GM19023 (cell line): ENCODE measurements around the gene TSPAN31.
"Not testable (repeated sequence)": the region's sequence is repeated elsewhere in the genome, so short reads cannot be mapped to it uniquely, and the experiment has no call there.

ENCODE experiments used
- ATAC-seq: cut with Tn5 transposase; IDR thresholded peaks from one replicate; pipeline ENCODE4 v1.9.1; 2021; ENCODE audit warnings: mild to moderate bottlenecking, moderate library complexity; ENCODE audit not compliant: unreplicated experiment

Gene TSPAN31

DNA sequence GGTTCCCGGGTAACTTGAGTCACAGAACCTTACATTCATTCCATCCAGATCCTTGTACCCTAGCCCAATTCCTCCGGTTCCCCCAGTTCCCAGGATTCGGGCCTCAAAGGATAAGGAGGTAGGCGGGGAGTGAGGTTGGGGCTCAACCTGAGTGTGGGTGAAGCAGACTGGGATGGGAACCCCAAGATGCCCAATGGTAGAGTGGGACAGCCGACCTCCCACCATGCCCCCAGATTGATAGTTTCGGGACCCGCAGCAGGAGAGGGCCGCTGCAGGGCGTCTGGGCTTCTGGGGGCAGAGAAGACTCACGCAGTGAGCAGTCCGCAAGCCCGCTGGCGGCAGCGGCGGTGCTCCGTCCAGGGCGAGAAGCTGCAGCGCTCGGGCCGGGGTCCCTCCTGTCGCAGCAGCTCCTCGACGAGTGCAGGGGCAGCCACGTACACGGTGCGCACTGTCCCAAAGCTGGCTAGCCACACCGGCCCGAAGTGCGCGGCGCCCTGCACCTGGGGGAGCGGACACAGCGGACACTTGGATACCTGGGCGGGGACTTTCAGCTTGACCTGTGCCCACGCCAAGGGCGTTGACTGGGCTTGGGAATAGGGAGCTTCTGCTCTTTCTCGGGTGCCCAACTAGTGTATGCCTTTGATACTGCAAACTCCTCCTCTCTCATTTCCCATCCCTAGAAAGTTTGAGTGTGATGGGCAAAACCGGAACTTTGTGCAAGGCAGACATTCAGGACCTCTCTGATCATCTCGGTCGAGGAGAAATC is 21.0 kb downstream of the TSPAN31 start:
- no peak for ATAC-seq

DNA sequence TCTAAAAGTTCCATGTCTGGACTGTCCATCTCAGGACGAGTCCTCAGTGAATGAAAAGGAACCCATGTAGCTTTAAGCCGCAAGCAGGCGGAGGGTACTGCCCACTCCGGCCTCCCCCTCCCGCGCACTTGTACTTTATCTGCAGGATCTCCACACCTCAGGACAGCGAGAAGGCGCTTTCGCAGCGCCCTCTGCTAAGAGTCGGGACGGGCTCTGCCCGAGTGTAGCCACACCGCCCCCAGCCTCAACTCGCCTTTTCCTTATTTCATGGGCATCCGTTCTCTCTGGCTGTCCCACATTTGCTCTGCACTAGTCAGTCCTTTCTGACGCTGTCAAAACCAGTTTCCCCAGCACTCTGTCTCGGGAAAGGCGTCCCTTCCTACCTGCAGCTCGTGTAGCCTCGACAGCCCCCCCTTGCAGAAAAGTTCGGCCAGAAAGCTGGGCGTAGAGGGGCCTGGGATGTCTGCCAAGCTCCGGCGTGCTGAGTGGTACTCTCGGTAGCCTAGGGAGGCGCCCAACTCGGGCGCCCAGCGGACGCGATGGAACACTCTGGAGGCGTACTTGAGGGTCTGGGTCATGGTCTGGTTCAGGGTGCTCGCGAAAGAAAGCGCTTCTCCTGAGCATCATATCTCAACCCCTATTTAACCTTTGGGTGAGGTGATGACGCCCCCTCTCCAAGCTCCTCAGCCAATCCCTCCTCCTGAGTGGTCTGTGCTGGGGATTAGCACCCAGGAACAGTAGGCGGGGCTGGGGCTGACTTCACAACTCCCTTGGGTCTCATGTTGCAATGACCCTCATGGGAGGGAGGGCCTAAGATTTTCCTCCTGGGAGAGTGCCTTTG is 21.8 kb downstream of the TSPAN31 start, which contains the start of gene CYP27B1:
Gene CYP27B1, minus strand, starts transcription at position 615 of the 841 bp plus-strand sequence. Its CDS starts 37 bp downstream, at position 578.
- ATAC-seq, result no peak

- ATAC-seq, result no peak
Measured at GRCh38 chr12:57767305-57767698, 22.5 kb downstream of the TSPAN31 start.

DNA sequence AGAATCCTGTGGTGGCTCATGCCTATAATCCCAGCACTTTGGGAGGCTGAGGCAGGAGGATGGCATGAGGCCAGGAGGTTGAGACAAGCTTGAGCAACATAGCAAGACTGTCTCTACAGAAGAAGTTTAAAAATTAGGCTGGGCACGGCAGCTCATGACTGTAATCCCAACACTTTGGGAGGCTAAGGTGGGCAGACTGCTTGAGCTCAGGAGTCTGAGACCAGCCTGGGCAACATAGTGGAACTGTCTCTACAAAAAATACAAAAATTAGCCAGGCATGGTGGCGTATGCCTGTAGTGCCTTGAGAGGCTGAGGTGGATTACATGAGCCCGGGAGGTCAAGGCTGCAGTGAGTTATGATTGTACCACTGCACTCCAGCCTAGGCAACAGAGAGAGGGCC is 23.0 kb downstream of the TSPAN31 start:
- ATAC-seq, result no peak

DNA sequence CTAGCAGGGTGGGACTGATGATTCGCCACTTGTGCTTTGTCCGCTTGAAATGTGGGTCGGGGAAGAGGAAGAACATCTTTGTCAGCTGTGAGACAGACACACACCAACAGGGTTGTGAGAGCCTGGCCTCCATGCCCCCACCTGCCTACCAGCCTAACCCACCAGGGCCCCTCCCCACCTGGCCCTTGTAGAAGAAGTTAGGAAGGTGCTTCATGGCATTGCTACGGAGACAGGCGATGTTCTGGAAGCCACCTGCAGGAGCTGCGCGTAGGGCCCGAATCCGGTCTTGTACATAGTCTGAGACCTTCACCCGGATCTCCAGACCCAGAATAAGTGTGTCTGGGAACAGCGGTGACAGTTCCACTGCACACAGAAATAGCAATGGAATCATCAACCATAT is 24.8 kb downstream of the TSPAN31 start:
- ATAC-seq, result no peak

DNA sequence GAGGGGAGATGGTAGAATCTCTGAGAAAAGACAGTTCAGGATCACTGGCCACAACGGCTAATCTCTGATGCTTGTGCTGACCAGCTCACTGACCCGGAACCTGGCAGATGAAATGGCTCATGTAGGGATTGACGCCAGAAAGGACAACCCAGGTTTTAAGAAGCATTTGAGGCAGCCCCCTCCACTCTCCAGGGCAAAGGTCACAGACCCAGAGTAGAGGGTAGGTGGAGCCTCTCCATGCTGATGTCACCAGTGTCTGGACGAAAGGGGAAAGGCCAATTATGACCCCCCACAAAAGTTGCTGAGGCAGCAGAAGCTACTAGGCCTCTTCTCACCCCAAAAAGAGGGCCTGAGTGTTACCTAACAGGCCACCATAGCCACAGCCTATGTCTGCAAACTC is 25.9 kb downstream of the TSPAN31 start:
- no peak for ATAC-seq

GRCh38 chr12:57771236-57771872 is 26.5 kb downstream of the TSPAN31 start:
- ATAC-seq, result peak; percentile 67

GRCh38 chr12:57771873-57772428 is 27.1 kb downstream of the TSPAN31 start, which contains the start of gene METTL1:
Gene METTL1 (minus strand): TSS chr12:57772105. CDS start chr12:57772083, 22 bp downstream.
- peak; percentile 81 for ATAC-seq

DNA sequence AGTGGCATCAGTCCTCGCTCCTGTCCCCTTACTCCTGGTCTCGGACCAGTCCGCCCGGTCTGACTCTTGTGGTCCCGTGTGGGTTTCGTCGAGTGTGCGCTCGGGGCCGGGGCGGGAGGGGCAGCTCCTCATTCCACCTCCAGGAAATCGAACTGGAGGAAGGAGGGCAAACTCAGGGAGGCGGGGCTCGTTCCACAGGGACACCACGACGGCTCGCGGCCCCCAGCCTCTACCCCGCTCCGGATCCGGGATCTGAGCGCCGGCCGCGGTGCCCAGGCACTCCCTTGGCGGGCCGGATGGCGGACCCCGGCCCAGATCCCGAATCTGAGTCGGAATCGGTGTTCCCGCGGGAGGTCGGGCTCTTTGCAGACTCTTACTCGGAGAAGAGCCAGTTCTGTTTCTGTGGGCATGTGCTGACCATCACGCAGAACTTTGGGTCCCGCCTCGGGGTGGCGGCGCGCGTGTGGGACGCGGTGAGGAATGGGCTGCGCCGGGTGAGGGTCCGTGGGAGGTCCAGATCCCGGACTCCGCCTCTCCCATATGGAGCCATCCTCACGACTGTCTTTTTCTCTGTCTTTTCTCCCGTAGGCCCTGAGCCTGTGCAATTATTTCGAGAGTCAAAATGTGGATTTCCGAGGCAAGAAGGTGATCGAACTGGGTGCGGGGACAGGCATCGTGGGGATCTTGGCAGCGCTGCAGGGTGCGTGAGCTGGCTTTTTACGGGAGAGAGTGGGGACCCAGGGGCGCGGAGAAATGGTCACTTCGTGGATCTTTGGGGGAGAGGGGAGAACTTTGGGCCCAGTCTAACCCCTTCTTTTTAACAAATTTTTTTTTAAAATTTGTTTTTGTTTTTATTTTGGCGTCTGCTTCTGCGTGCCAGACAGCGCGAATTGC is 27.8 kb downstream of the TSPAN31 start, which contains the start of gene EEF1AKMT3:
Gene EEF1AKMT3, plus strand, starts transcription at position 186 of the 894 bp plus-strand sequence. Its CDS starts 111 bp downstream, at position 297.
- ATAC-seq, result peak; percentile 25

DNA sequence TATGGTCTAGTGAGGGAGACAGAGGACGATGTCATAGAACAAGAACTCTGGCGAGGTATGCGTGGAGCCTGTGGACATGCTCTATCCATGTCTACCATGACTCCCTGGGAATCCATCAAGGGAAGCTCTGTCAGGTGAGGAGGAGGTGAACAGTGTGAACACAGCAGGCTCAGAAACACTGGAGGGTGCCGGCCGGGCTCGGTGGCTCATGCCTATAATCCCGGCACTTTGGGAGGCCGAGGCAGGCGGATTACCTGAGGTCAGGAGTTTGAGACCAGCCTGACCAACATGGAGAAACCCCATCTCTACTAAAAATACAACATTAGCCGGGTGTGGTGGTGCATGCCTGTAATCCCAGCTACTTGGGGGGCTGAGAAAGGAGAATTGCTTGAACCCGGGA is 29.8 kb downstream of the TSPAN31 start:
- not testable (repeated sequence) for ATAC-seq

DNA sequence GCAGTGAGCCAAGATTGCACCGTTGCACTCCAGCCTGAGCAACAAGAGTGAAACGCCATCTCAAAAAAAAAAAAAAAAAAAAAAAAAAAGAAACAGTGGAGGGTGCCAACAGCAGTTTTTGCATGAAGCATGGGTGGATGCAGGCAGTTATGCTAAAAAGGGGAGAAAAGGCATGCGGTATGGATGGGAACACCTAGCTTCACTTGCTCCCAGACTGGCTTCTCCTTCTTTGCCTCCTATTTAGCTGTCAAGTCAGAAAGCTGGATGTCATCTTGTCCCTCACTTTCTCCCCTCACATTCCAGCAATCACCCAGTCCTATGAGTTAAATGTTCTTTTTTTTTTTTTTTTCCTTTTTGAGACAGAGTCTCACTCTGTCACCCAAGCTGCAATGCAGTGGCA is 30.2 kb downstream of the TSPAN31 start:
- no peak for ATAC-seq

DNA sequence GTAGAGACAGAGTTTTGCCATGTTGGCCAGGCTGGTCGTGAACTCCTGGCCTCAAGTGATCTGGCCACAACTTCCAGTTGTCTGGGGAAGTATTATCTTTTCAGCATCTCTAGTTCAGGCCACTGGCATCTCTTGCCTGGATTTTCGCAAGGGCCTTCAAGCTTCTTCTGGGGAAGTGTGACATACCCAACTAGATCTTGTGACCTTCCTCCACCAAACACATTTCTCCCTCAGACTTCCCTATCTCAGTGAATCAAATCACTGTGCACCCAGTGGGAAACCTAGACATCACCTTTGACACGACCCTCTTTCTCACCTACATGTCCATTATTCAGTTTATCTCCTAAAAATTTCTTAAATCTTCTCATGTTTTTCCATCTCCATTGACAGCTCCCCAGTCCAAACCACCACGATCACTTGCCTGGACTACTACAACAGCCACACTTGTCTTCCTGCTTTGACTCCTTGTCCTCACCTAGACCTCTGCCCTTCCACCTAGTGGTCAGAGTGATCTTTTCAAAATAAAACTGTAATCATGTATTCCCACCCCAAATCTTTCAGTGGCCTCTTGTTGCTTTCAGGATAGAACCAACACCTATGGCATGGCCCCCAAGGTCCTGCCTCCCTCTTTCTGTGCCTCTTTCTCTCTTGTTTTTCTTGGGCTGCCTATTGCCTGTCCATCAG is 30.9 kb downstream of the TSPAN31 start:
- ATAC-seq, result no peak

DNA sequence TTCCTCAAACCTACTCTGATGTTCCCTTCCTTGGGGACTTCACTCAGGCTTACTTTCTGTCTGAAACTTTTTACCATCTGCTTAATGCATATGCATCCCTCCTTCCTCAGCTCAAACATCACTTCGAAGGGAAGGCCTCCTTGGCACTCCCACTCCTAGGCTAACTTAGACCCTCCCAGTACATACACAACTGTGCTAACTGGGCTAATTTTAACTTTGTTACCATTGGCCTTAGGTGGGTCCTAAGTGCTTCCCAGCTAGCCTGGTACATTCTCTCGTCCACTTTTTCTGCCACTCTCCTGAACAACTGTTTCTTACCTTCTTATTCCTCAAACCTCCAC is 31.4 kb downstream of the TSPAN31 start:
- no peak for ATAC-seq

- no peak for ATAC-seq
Measured at GRCh38 chr12:57777367-57777766, 32.5 kb downstream of the TSPAN31 start.

- ATAC-seq, result no peak
Measured at GRCh38 chr12:57777911-57778310, 33.1 kb downstream of the TSPAN31 start.

- ATAC-seq, result no peak
Measured at GRCh38 chr12:57779736-57780135, 34.9 kb downstream of the TSPAN31 start.

GRCh38 chr12:57780284-57780897 is 35.6 kb downstream of the TSPAN31 start:
- no peak for ATAC-seq

DNA sequence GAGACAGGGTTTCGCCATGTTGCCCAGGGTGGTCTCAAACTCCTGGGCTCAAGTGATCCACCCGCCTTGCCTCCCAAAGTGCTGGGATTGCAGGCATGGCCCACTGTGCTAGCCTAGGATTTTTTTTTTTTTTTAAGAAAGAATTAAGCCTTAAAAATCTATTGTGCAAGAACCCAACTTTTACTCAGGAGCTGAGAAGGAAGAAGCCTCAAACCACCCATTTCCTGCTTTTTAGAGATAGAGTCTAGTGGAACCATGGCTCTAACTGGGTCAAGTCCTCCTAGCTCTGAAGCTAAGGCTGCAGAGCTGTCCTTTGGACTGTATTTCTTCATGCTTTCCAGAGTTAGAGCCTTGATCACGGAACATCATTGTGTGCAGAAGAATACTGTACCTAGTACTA is 36.4 kb downstream of the TSPAN31 start:
- ATAC-seq, result no peak

DNA sequence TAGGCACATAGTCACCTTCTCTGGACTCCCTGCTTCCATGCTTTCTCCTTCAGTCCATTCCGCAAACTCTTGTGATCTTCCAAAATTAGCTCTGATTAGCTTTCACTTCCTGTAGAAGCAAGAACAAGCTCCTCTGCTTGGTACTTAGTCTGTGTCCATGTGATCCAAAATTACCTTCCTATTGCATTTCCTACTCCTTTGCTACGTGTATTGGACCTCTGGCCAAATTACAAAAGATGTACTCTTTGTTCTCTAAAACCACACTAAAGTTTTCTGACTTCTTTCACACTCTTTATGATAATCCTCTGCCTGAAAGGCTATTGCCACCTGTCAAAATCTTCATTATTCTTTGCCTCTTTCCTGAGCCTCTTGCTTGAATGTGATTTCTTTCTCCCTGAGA is 37.0 kb downstream of the TSPAN31 start:
- ATAC-seq, result no peak
